ENCODE results near the gene MMP23B.
"Not testable (repeated sequence)": the region's sequence is repeated elsewhere in the genome, so short reads cannot be mapped to it uniquely, and the experiment has no call there.

Gene MMP23B

DNA sequence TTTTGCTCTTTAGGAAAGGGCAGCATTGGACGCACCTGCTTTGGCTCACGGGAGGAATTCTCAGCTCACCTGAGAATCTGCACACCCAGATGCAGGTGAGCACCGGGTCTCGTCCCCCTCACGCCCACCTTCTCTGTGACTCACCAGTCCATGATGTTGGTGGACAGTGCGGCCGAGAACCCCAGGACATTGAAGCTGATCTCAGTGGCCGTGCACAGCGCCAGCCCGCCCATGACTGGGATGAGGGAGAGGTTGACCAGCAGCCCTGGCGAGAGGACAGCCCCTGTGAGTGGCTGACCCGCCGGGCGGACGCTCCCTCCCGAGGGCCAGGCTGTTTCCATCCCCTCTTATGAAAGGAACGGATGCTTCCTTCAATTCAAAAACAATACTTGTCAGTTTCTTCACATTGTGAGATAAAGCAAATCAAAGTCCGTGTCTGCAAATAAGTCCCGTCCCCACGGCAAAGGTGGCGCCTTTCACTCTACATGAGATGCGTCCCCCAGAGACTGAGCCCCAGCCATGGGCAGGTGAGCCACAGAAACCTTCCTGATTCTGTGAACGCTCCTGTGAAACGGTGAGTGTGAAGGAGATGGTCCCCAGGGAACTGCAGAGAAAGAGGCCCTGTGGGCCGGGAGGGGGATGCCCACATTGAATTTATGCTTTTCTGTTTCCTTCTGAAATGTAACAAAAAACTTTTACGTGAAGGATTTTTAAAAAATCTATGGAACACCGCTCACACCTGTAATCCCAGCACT lies 39.6 kb downstream of the MMP23B start:
- TF ChIP-seq, protein P1, sequence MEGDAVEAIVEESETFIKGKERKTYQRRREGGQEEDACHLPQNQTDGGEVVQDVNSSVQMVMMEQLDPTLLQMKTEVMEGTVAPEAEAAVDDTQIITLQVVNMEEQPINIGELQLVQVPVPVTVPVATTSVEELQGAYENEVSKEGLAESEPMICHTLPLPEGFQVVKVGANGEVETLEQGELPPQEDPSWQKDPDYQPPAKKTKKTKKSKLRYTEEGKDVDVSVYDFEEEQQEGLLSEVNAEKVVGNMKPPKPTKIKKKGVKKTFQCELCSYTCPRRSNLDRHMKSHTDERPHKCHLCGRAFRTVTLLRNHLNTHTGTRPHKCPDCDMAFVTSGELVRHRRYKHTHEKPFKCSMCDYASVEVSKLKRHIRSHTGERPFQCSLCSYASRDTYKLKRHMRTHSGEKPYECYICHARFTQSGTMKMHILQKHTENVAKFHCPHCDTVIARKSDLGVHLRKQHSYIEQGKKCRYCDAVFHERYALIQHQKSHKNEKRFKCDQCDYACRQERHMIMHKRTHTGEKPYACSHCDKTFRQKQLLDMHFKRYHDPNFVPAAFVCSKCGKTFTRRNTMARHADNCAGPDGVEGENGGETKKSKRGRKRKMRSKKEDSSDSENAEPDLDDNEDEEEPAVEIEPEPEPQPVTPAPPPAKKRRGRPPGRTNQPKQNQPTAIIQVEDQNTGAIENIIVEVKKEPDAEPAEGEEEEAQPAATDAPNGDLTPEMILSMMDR (IDR thresholded peaks at IDR 0.05): no peak
- Histone ChIP-seq H3K4me3 (no peak overlapping the region), H3K4me1 (no peaks in the 10 kb centered on the region), H3K27me3 (no peaks in the 10 kb centered on the region), H3K9me3 (no peaks in the 10 kb centered on the region), H3K36me3 (peaks cover 36 to 87% (median 44%) of the 10 kb centered on the region in 3 donors), H3K27ac (no peak overlapping the region)
- DNase-seq: peak in 1 of 2 donors; percentile 66
- intact Hi-C loops (cut with DNase I; ENCODE audit: low total_unique reads): no loop called here

DNA sequence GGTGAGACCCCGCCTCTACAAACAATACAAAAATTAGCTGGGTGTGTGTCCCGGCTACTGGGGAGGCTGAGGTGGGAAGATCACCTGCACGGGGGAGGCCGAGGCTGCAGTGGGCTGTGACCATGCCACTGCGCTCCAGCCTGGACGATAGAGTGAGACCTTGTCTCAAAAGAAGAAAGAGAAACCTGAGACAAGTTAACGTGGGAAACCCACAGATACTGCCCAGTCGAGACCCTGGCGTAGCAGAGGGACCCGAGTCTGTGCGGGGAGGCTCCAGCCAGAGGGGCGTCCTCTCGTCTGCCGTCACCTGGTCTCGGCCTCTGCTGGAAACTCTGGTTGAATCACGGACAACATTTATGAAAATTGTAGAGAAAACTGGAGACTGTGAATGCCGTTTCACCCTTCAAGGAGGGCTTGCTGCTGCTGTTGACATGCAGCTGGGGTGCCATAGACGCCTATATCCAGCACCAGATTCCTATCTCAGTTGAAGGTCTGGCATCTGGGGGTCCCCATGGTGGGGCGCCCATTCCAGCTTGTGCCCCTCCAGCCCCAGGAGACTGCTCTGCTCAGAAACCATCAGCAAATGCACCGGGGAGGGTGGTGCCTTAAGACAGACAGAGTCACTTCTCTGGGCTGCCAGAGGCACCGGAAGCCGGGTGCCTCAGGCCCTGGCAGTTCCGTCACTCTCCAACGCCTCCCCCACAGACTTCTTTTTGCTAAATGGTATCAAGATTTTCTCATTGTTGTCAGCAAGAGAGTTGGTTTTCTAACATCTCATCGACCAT lies 40.4 kb downstream of the MMP23B start:
- no peak overlapping the region for H3K4me3 ChIP-seq
- peaks cover 0 to 1% (median 0%) of the 10 kb centered on the region in 4 donors for H3K4me1 ChIP-seq
- DNase-seq: peak in 1 of 2 donors; percentile 46
- peaks cover 33 to 79% (median 42%) of the 10 kb centered on the region in 3 donors for H3K36me3 ChIP-seq
- intact Hi-C loops (cut with DNase I; ENCODE audit: low total_unique reads): no loop called here
- H3K27ac ChIP-seq: no peak overlapping the region
- TF ChIP-seq, protein P1 (IDR thresholded peaks at IDR 0.05): no peak
- no peaks in the 10 kb centered on the region for H3K27me3 ChIP-seq
- no peaks in the 10 kb centered on the region for H3K9me3 ChIP-seq

GRCh38 chr1:1674806-1675205 lies 42.8 kb downstream of the MMP23B start:
- H3K27ac ChIP-seq; H3K4me3 ChIP-seq; intact Hi-C loops (cut with DNase I; ENCODE audit: low total_unique reads); H3K9me3 ChIP-seq; H3K27me3 ChIP-seq: not testable (repeated sequence)
- DNase-seq: peak in 1 of 2 donors; percentile 34
- Histone ChIP-seq H3K36me3 (peaks cover 21 to 63% (median 29%) of the 10 kb centered on the region in 3 donors), H3K4me1 (peaks cover 0 to 24% (median 3%) of the 10 kb centered on the region in 4 donors)

- DNase-seq: peak in 1 of 2 donors; percentile 12
- H3K4me3 ChIP-seq; H3K27ac ChIP-seq; intact Hi-C loops (cut with DNase I; ENCODE audit: low total_unique reads); H3K27me3 ChIP-seq; H3K9me3 ChIP-seq: not testable (repeated sequence)
- Histone ChIP-seq H3K36me3 (peaks cover 19 to 59% (median 25%) of the 10 kb centered on the region in 3 donors), H3K4me1 (peaks cover 0 to 24% (median 3%) of the 10 kb centered on the region in 4 donors)
These were observed 43.2 kb downstream of the MMP23B start for GRCh38 chr1:1675218-1675617.

- H3K4me1 ChIP-seq: peaks cover 0 to 30% (median 3%) of the 10 kb centered on the region in 4 donors
- peaks cover 15 to 50% (median 19%) of the 10 kb centered on the region in 3 donors for H3K36me3 ChIP-seq
- peak in 1 of 2 donors; percentile 35 for DNase-seq
- H3K4me3 ChIP-seq; intact Hi-C loops (cut with DNase I; ENCODE audit: low total_unique reads); H3K9me3 ChIP-seq; H3K27me3 ChIP-seq; H3K27ac ChIP-seq: not testable (repeated sequence)
These were observed 44.1 kb downstream of the MMP23B start for GRCh38 chr1:1676087-1676486.

- DNase-seq: peak in 1 of 2 donors; percentile 60
- H3K9me3 ChIP-seq: no peaks in the 10 kb centered on the region
- no peak overlapping the region for H3K4me3 ChIP-seq
- TF ChIP-seq, protein P1 (IDR thresholded peaks at IDR 0.05): no peak
- H3K27me3 ChIP-seq: no peaks in the 10 kb centered on the region
- peaks cover 0 to 34% (median 3%) of the 10 kb centered on the region in 4 donors for H3K4me1 ChIP-seq
- intact Hi-C loops (cut with DNase I; ENCODE audit: low total_unique reads): no loop called here
- no peak overlapping the region for H3K27ac ChIP-seq
- peaks cover 0 to 41% (median 6%) of the 10 kb centered on the region in 3 donors for H3K36me3 ChIP-seq
These were observed 46.0 kb downstream of the MMP23B start for GRCh38 chr1:1677718-1678580.

All from tibial artery (tissue), 4 donors.